Retinal pigment epithelial cell (primary cell): Measurements from ENCODE around the gene CPEB1.
"Not testable (repeated sequence)": the region's sequence is repeated elsewhere in the genome, so short reads cannot be mapped to it uniquely, and the experiment has no call there.

Source experiments
- DNase-seq: peaks from one replicate; pipeline ENCODE4 v3.0.0-alpha.2; 2010; ENCODE audit warnings: low read depth
- H3K4me3 ChIP-seq: 2 replicates; pipeline ENCODE4 v1.5.1; 2011; ENCODE audit warnings: mild to moderate bottlenecking, low read length, control low read depth, moderate library complexity
- TF ChIP-seq, protein P1 (sequence below): conservative IDR thresholded peaks from 2 replicates; pipeline ENCODE4 v1.5.1; 2011; ENCODE audit warnings: low read depth, low read length, control low read depth, inconsistent platforms

The CPEB1 gene

DNA sequence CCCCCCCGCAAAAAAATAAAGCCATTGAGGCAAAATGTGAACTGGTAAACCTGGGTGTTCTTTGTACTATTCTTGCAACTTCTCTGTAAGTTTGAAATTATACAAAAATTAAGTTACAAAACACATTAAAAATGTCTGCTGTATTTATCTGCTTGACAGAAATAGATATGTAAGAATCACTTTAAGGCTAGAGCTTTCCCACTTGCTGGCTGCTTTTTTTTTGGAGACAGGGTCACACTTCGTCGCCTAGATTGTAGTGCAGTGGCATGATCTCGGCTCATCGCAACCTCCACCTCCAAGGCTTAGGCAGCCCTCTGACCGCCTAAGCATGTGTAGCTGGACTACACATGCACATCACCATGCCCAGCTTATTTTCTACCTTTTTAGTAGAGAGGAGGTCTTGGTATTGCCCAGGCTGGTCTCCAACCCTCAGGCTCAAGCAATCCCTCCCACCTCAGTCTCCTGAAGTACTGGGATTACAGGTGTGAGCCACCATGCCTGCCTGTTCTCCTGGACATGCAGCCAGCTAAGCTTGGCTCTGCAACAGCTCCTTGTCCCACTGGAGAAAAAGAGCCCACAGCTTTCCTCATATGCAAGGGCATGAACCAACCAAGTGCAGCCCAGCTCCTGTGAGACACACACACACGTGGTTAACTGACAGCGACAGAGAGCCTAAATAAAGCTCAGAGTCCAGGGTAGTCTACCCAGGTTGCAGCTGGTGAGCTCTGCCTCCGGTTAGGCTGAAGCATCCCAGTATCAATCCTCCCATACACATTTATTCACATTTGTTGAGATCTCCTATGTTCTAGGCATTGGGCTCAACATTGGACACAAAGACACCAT is 111.4 kb downstream of the CPEB1 start:
- DNase-seq = no peak
- no peak overlapping the region for H3K4me3 ChIP-seq
- TF ChIP-seq, protein P1, sequence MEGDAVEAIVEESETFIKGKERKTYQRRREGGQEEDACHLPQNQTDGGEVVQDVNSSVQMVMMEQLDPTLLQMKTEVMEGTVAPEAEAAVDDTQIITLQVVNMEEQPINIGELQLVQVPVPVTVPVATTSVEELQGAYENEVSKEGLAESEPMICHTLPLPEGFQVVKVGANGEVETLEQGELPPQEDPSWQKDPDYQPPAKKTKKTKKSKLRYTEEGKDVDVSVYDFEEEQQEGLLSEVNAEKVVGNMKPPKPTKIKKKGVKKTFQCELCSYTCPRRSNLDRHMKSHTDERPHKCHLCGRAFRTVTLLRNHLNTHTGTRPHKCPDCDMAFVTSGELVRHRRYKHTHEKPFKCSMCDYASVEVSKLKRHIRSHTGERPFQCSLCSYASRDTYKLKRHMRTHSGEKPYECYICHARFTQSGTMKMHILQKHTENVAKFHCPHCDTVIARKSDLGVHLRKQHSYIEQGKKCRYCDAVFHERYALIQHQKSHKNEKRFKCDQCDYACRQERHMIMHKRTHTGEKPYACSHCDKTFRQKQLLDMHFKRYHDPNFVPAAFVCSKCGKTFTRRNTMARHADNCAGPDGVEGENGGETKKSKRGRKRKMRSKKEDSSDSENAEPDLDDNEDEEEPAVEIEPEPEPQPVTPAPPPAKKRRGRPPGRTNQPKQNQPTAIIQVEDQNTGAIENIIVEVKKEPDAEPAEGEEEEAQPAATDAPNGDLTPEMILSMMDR = no peak

DNA sequence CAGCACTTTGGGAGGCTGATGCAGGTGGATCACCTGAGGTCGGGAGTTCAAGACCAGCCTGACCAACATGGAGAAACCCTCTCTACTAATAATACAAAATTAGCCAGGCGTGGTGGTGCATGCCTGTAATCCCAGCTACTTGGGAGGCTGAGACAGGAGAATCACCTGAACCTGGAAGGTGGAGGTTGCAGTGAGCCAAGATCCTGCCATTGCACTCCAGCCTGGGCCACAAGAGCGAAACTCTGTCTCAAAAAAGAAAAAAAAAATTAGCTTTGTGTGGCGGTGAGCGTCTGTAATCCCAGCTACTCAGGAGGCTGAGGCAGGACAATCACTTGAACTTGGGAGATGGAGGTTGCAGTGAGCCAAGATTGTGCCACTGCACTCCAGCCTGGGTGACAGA is 112.0 kb downstream of the CPEB1 start:
- DNase-seq, H3K4me3 ChIP-seq: not testable (repeated sequence)

DNA sequence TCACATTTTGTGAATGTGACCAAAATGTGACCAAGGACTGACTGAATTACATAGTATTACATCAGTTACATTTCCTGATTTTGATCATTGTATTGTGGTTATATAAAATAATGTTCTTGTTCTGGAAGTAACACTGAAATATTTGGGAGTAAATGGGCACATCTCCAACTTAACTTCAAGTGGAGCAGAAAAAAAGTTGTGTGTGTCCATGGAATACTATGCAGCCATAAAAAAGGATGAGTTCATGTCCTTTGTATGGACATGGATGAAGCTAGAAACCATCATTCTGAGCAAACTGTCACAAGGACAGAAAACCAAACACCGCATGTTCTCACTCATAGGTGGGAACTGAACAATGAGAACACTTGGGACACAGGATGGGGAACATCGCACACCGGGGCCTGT is 112.7 kb downstream of the CPEB1 start:
- not testable (repeated sequence) for H3K4me3 ChIP-seq, DNase-seq

DNA sequence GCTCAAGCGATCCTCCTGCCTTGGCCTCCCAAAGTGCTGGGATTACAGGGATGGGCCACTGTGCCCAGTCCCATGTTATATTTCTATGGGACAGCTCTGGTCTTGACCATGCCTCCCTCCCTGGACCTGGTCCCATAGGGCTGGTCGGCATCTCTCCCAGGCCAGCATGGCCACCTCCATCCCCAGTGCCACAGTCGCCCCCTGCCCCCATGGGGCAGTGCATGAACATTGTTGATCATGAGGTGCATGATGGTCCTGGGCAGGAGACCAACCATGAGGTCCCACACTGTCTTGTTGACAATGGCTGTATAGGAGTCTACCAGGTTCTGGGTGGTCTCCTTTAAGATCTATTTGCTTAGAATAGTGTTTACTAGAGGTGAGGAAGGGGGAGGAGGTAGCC is 113.4 kb downstream of the CPEB1 start:
- H3K4me3 ChIP-seq = no peak overlapping the region
- no peak for DNase-seq
- TF ChIP-seq, protein P1 = no peak

DNA sequence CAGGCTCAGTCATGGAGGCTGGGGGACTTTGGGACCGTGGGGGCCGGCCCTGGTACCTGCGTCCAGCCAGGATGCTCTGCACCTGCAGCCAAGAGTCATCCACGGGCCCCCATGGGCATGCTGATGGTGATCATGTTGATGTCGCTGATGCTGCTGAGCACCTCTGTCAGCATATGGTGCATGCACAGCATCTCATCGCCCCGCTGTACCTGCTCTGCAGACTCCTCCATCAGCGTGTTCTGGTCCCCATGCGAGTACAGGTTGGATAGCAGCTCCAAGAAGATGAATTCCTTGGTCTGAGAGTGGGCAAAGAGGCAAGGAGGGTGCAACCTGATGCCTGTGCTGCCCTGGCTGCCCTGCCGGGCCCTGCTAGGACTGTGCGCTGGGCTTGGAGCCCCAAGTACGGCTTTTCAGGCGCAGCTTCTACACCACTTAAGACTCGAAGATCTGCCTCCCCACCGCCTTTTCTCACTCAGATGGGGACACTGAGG is 114.1 kb downstream of the CPEB1 start:
- no peak for DNase-seq
- TF ChIP-seq, protein P1 = no peak

DNA sequence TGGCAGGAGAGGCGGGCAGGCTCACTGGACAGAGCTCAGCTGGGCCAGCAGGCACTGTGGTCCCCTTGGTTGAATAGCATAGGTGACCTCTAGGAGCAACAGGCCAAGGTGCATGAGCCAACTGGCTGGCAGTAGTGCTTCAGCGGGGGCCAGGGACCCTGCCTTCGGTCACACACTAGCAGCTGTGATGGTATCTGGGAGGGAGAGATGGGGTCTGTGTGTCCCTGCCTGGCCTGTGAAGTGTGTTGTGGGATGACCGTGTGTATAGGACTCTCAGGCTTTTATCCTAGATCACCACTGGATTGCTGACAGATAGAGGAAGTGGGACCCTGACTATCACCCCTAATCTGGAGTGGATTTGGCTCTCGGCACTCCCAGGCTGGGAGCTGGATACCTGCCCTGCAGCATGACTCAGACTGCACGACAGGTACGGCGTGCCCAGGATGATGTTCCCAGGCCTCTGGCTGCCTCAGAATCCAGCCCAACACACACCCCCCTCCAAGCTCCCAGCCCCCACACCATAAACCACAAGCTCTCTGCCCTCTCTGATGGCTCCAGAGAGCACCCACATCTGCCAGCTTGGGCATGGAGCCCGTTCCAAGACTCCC is 114.7 kb downstream of the CPEB1 start:
- H3K4me3 ChIP-seq = no peak overlapping the region
- no peak for DNase-seq
- TF ChIP-seq, protein P1 = no peak

More for the DNA sequence above, 114.1 kb downstream of the CPEB1 start:
- H3K4me3 ChIP-seq = no peak overlapping the region

DNA sequence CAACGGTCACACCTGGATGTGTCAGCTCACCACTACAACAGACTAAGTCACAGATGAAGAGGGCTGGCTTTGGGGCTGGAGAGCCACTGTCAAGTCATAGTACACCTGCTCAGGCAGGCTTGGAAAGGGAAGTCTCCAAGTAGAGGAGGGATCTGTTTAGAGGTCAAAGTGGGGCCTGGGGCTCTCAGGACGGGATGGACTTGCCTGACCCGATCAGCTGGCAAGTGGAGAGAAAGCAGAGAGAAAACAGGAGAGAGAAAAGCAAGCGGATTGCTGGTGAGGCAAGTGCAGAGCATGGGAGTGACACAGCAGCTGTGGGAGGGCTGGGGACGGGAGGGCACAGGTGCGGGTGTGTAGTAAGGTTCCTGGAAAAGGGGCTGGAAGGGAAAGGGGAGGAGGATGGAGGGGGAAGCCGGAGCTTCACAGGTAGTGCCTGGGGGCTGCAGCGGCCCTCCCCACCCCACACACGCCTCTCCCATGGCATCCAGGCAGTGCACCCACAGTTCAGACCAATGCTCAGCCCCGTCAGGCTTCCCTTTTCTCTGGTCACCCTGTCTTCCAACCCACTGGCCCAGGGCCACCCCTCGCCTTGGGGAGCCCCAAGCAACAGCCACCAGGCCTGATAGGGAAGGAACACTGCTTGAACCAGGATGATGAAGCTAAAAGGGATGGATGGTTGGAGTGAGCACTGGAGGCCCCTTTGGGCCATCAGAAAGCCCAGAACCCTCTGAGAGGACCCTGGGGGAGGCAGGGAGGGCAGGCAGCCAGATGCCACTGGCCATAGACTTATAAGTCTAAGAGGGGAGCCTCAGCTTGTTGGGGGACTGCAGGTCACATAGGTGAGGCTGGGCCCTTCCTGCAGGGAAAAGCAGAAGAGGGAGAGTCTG is 115.4 kb downstream of the CPEB1 start:
- TF ChIP-seq, protein P1 = no peak
- no peak for DNase-seq
- no peak overlapping the region for H3K4me3 ChIP-seq
